Measurements from ENCODE around the gene KCNAB1.
"Not testable (repeated sequence)": the region's sequence is repeated elsewhere in the genome, so short reads cannot be mapped to it uniquely, and the experiment has no call there.

Gene KCNAB1

GRCh38 chr3:156137397-156137796 lies 17.0 kb downstream of the KCNAB1 start:
- not testable (repeated sequence) for DNase-seq (ENCODE audit: low read depth)

GRCh38 chr3:156140001-156140595 lies 19.7 kb downstream of the KCNAB1 start:
- DNase-seq (ENCODE audit: low read depth), result no peak

- DNase-seq (ENCODE audit: low read depth), result no peak
These were observed 22.3 kb downstream of the KCNAB1 start for GRCh38 chr3:156142702-156143101.

GRCh38 chr3:156143136-156143535 lies 22.8 kb downstream of the KCNAB1 start:
- DNase-seq (ENCODE audit: low read depth), result no peak

GRCh38 chr3:156144060-156144459 lies 23.7 kb downstream of the KCNAB1 start:
- no peak for DNase-seq (ENCODE audit: low read depth)

GRCh38 chr3:156145866-156146265 lies 25.5 kb downstream of the KCNAB1 start:
- DNase-seq (ENCODE audit: low read depth), result no peak

GRCh38 chr3:156148345-156148945 lies 28.1 kb downstream of the KCNAB1 start:
- DNase-seq (ENCODE audit: low read depth), result no peak

- DNase-seq (ENCODE audit: low read depth), result peak; percentile 14
These were observed 28.6 kb downstream of the KCNAB1 start for GRCh38 chr3:156148946-156149381.

GRCh38 chr3:156149876-156150275 lies 29.5 kb downstream of the KCNAB1 start:
- DNase-seq (ENCODE audit: low read depth), result no peak

- DNase-seq (ENCODE audit: low read depth), result peak; percentile 66
These were observed 30.2 kb downstream of the KCNAB1 start for GRCh38 chr3:156150434-156151066.

- peak; percentile 60 for DNase-seq (ENCODE audit: low read depth)
These were observed 31.5 kb downstream of the KCNAB1 start for GRCh38 chr3:156151824-156152428.

GRCh38 chr3:156158656-156159295 lies 38.4 kb downstream of the KCNAB1 start:
- DNase-seq (ENCODE audit: low read depth), result no peak

- no peak for DNase-seq (ENCODE audit: low read depth)
These were observed 40.3 kb downstream of the KCNAB1 start for GRCh38 chr3:156160647-156161046.

GRCh38 chr3:156161172-156161571 lies 40.8 kb downstream of the KCNAB1 start:
- no peak for DNase-seq (ENCODE audit: low read depth)

GRCh38 chr3:156163848-156164247 lies 43.5 kb downstream of the KCNAB1 start:
- DNase-seq (ENCODE audit: low read depth), result no peak

- no peak for DNase-seq (ENCODE audit: low read depth)
These were observed 46.4 kb downstream of the KCNAB1 start for GRCh38 chr3:156166808-156167207.

GRCh38 chr3:156170571-156170970 lies 50.2 kb downstream of the KCNAB1 start:
- DNase-seq (ENCODE audit: low read depth), result no peak

GRCh38 chr3:156171281-156172267 lies 51.2 kb downstream of the KCNAB1 start:
- DNase-seq (ENCODE audit: low read depth), result no peak

- no peak for DNase-seq (ENCODE audit: low read depth)
These were observed 52.2 kb downstream of the KCNAB1 start for GRCh38 chr3:156172536-156172935.

GRCh38 chr3:156174229-156174847 lies 54.0 kb downstream of the KCNAB1 start:
- peak; percentile 34 for DNase-seq (ENCODE audit: low read depth)

GRCh38 chr3:156175570-156175969 lies 55.2 kb downstream of the KCNAB1 start:
- no peak for DNase-seq (ENCODE audit: low read depth)

Measured in amniotic epithelial cell (primary cell).